Suprapubic skin (tissue), 3 donors: ENCODE data around the gene PHF1.

Experiments used
- CTCF ChIP-seq, 2 donors: fragments of 200-600 bp in 1 of 2; fragments of 450-650 bp in 1 of 2; sonication (generic) in 1 of 2; IDR thresholded peaks; one replicate each; pipeline ENCODE4 v1.5.1; 2016 to 2019; ENCODE audit warnings: antibody characterized with exemption in 2 of 2, mild to moderate bottlenecking in 1 of 2, moderate library complexity in 1 of 2
- EP300 ChIP-seq: sonication (generic); formaldehyde crosslinking; IDR thresholded peaks from one replicate; pipeline ENCODE4 v1.6.1; 2017; ENCODE audit warnings: antibody characterized with exemption
- POLR2A ChIP-seq, 2 donors: fragments of 450-650 bp; IDR thresholded peaks; one replicate each; pipeline ENCODE4 v1.6.1; 2017; ENCODE audit warnings: antibody characterized with exemption in 2 of 2, mild to moderate bottlenecking in 2 of 2, moderate library complexity in 2 of 2

GRCh38 chr6:33417128-33417902, 6.5 kb downstream of the PHF1 start:
- TF ChIP-seq CTCF (IDR thresholded peaks at IDR 0.05) (no peak), POLR2A (IDR thresholded peaks at IDR 0.05) (no peak), EP300 (no peak)
